ENCODE data around the gene ACTL6A. TPM values are rescaled to one million over a fixed set of nuclear protein-coding genes. Genes with fewer than 3 reads are reported as not detected.

ACTL6A gene
- total RNA-seq, 1 experiment from 2014 or later = 89.2 TPM

GRCh38 chr3:179565496-179565895 lies 2.8 kb downstream of the ACTL6A start:
- Mint-ChIP-seq H3K27me3 (ENCODE audit: insufficient read depth, unreplicated experiment) (no peaks in the 10 kb centered on the region), H3K4me1 (ENCODE audit: low read depth, unreplicated experiment) (peaks cover 10% of the 10 kb centered on the region), H3K27ac (ENCODE audit: unreplicated experiment) (no peak overlapping the region), H3K9me3 (ENCODE audit: unreplicated experiment) (no peaks in the 10 kb centered on the region), H3K36me3 (ENCODE audit: insufficient read depth, unreplicated experiment) (peaks cover 28% of the 10 kb centered on the region), H3K4me3 (ENCODE audit: unreplicated experiment) (no peak overlapping the region)
- TF ChIP-seq CTCF (IDR thresholded peaks at IDR 0.05; ENCODE audit: insufficient read depth in 1 of 2, low read depth in 1 of 2, low read length in 1 of 2, severe bottlenecking in 1 of 2, unreplicated experiment in 1 of 2) = no peak
- ChIA-PET POLR2A (no interaction called here), CTCF (no interaction called here)
- H3K4me3 ChIP-seq (ENCODE audit: low read depth, low read length) = no peak overlapping the region
- no peak for DNase-seq
- no peaks in the 10 kb centered on the region for H3K27me3 ChIP-seq (replicated peaks; ENCODE audit: control insufficient read depth, insufficient read depth, low read length)
- no TSS peak for BruUV-seq (replicated peaks)
- H3K36me3 ChIP-seq (ENCODE audit: control insufficient read depth, insufficient read depth, low read length) = no peaks in the 10 kb centered on the region
- intact Hi-C loops (cut with micrococcal nuclease; ENCODE audit: unreplicated experiment) = no loop called here
- peaks cover 5% of the 10 kb centered on the region; the same call in 1 of the 2 replicates for H3K4me1 ChIP-seq
- no peaks in the 10 kb centered on the region for H3K9me3 ChIP-seq

GRCh38 chr3:179580992-179581391 lies 18.3 kb downstream of the ACTL6A start:
- no peak overlapping the region for H3K27ac Mint-ChIP-seq (ENCODE audit: unreplicated experiment)
- no peaks in the 10 kb centered on the region for H3K4me1 Mint-ChIP-seq (ENCODE audit: low read depth, unreplicated experiment)
- H3K4me3 ChIP-seq (ENCODE audit: low read depth, low read length) = no peak overlapping the region
- BruUV-seq (replicated peaks) = no TSS peak
- ChIA-PET CTCF (interaction anchor here (0.6 kb wide), 1 partner anchor 1146 kb away, joined by 3 read pairs; no protein-coding TSS in a partner anchor), POLR2A (no interaction called here)
- no peak overlapping the region for H3K4me3 Mint-ChIP-seq (ENCODE audit: unreplicated experiment)
- DNase-seq = no peak
- H3K36me3 ChIP-seq (ENCODE audit: control insufficient read depth, insufficient read depth, low read length) = no peaks in the 10 kb centered on the region
- no peak for TF ChIP-seq CTCF (IDR thresholded peaks at IDR 0.05; ENCODE audit: insufficient read depth in 1 of 2, low read depth in 1 of 2, low read length in 1 of 2, severe bottlenecking in 1 of 2, unreplicated experiment in 1 of 2)
- peaks cover 40% of the 10 kb centered on the region for H3K36me3 Mint-ChIP-seq (ENCODE audit: insufficient read depth, unreplicated experiment)
- H3K9me3 Mint-ChIP-seq (ENCODE audit: unreplicated experiment) = no peaks in the 10 kb centered on the region
- no peaks in the 10 kb centered on the region for H3K4me1 ChIP-seq
- intact Hi-C loops (cut with micrococcal nuclease; ENCODE audit: unreplicated experiment) = no loop called here
- no peaks in the 10 kb centered on the region for H3K9me3 ChIP-seq
- no peaks in the 10 kb centered on the region for H3K27me3 Mint-ChIP-seq (ENCODE audit: insufficient read depth, unreplicated experiment)
- no peaks in the 10 kb centered on the region for H3K27me3 ChIP-seq (replicated peaks; ENCODE audit: control insufficient read depth, insufficient read depth, low read length)

GRCh38 chr3:179589143-179589542 lies 26.4 kb downstream of the ACTL6A start:
- intact Hi-C loops (cut with micrococcal nuclease; ENCODE audit: unreplicated experiment) = no loop called here
- Histone ChIP-seq H3K4me3 (ENCODE audit: low read depth, low read length) (no peak overlapping the region), H3K27me3 (replicated peaks; ENCODE audit: control insufficient read depth, insufficient read depth, low read length) (no peaks in the 10 kb centered on the region), H3K36me3 (ENCODE audit: control insufficient read depth, insufficient read depth, low read length) (peaks cover 2% of the 10 kb centered on the region; the same call in 1 of the 2 replicates), H3K9me3 (no peaks in the 10 kb centered on the region), H3K4me1 (no peaks in the 10 kb centered on the region)
- no peaks in the 10 kb centered on the region for H3K4me1 Mint-ChIP-seq (ENCODE audit: low read depth, unreplicated experiment)
- H3K9me3 Mint-ChIP-seq (ENCODE audit: unreplicated experiment) = no peaks in the 10 kb centered on the region
- H3K4me3 Mint-ChIP-seq (ENCODE audit: unreplicated experiment) = no peak overlapping the region
- POLR2A ChIA-PET = no interaction called here
- BruUV-seq (replicated peaks) = no TSS peak
- H3K27me3 Mint-ChIP-seq (ENCODE audit: insufficient read depth, unreplicated experiment) = no peaks in the 10 kb centered on the region
- TF ChIP-seq CTCF (IDR thresholded peaks at IDR 0.05; ENCODE audit: insufficient read depth in 1 of 2, low read depth in 1 of 2, low read length in 1 of 2, severe bottlenecking in 1 of 2, unreplicated experiment in 1 of 2) = no peak
- peaks cover 63% of the 10 kb centered on the region for H3K36me3 Mint-ChIP-seq (ENCODE audit: insufficient read depth, unreplicated experiment)
- no peak for DNase-seq
- CTCF ChIA-PET = no interaction called here
- H3K27ac Mint-ChIP-seq (ENCODE audit: unreplicated experiment) = no peak overlapping the region
